ENCODE measurements around the gene USP35. TPM values are rescaled to one million over a fixed set of nuclear protein-coding genes. Genes with fewer than 3 reads are reported as not detected.

The USP35 gene
- total RNA-seq, 1 experiment from 2014 or later = 10.6 TPM

DNA sequence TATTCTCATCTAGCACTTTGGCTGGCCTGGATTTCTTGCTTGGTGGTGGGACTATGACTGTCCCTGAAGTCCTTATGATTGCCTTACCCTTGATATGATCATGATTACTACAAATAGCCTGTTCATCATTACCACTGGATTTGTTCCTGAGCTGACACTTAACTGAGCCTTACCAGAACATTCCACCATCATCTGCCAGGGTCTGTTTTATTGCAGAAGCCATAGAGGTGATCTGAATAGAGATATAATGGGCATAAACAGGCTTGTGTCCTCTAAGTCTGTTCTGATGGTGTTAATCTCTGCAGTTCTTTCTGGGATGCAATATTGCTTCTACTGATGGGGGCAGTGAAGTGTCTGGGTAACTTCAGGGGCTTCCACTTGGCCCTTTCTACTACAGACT, 36.9 kb upstream of the USP35 start (continued):
- no peak for TF ChIP-seq CREB1 (CRISPR knock-in tag; IDR thresholded peaks at IDR 0.05)
- no peak for TF ChIP-seq EMX1 (CRISPR knock-in tag; IDR thresholded peaks at IDR 0.05)

DNA sequence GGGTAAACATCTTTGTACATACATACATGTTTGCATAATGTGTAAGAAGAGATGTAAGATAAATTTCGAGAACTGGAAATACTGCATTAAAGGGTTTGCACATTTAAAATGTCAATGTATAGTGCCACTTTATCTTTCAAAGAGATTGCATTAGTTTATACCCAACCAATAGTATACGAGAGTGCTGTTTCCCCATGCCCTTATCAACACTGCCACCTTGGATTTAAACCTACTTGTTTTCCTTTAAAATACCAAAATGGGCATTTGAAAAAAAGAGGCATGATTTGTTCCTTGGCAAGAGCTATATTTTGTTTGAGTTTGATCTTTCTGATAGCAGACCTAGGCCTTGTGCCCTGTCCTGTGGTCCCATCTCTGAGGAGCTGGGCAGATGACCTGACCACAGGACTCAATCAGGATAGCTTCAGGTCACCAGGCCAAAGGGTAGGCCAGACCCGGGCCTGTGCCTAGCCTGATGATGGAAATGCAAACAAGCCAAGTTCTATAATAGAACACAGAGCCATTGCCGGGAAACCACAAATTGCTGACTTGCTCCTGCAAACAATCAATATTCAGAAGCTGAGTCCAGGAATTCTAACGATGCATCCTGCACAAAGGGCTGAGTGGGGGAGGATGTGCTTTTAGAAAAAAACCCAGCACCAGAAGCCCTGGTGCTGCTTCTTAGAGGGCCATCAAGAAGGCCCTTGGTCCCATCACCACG, 32.4 kb upstream of the USP35 start:
- no peak for ATAC-seq
- no peak for DNase-seq (ENCODE audit: low spot score)
- ChIA-PET CTCF (no interaction called here), POLR2A (no interaction called here)
- no peak overlapping the region for H3K27ac Mint-ChIP-seq
- no peaks in the 10 kb centered on the region for H3K27me3 Mint-ChIP-seq (ENCODE audit: low read depth)
- no peak overlapping the region for H3K4me3 Mint-ChIP-seq
- H3K9me3 Mint-ChIP-seq = no peaks in the 10 kb centered on the region
- no peaks in the 10 kb centered on the region for H3K4me1 Mint-ChIP-seq
- TF ChIP-seq TEAD4 (CRISPR knock-in tag; IDR thresholded peaks at IDR 0.05) (no peak), GABPB1 (CRISPR knock-in tag; IDR thresholded peaks at IDR 0.05) (peak; percentile 58), IRF2 (CRISPR knock-in tag; IDR thresholded peaks at IDR 0.05; ENCODE audit: borderline replicate concordance, low read depth) (no peak)
- H3K36me3 Mint-ChIP-seq = no peaks in the 10 kb centered on the region

DNA sequence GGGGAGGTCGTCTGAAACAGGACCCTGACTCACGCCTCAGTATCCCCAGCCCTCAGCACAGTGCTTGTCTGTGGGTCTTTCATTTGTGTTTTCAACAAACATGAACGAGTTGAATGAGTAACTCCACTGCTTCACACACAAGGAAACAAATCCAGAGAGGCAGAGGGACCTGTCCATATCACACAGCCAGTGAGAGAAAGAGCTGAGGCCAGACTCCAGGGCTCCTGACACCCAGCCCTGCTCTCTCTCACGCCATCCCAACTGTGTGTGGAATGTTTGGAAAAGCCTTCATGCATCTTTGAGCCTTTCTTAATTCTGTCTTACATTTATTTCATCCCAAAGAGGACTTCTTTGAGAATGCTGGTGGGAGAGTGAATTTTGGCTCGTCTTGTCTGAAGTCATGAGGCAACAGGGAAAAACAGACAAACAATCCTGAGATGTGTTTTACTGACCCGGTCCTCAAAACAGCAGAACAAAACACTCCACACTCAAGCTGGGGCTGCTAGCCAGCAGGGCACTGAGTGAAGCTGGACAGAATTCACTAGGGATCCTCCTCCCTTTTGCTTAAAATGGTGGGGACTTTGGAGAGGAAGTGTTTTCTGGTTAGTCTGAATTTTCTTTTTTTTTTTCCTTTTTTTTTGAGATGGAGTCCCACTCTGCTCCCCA, 29.6 kb upstream of the USP35 start:
- H3K27ac Mint-ChIP-seq = 0 out of 2 replicates have a peak overlapping the region, but pooled peaks have one; percentile 15
- CTCF ChIA-PET = no interaction called here

More for the DNA sequence above, 29.6 kb upstream of the USP35 start:
- POLR2A ChIA-PET = no interaction called here
- H3K36me3 Mint-ChIP-seq = no peaks in the 10 kb centered on the region
- H3K27me3 Mint-ChIP-seq (ENCODE audit: low read depth) = no peaks in the 10 kb centered on the region
- H3K4me1 Mint-ChIP-seq = no peaks in the 10 kb centered on the region
- ATAC-seq (no peak), DNase-seq (ENCODE audit: low spot score) (no peak)
- no peaks in the 10 kb centered on the region for H3K9me3 Mint-ChIP-seq
- H3K4me3 Mint-ChIP-seq = no peak overlapping the region
- TF ChIP-seq PRRX2 (CRISPR knock-in tag; IDR thresholded peaks at IDR 0.05) = no peak
- TF ChIP-seq, protein P1, sequence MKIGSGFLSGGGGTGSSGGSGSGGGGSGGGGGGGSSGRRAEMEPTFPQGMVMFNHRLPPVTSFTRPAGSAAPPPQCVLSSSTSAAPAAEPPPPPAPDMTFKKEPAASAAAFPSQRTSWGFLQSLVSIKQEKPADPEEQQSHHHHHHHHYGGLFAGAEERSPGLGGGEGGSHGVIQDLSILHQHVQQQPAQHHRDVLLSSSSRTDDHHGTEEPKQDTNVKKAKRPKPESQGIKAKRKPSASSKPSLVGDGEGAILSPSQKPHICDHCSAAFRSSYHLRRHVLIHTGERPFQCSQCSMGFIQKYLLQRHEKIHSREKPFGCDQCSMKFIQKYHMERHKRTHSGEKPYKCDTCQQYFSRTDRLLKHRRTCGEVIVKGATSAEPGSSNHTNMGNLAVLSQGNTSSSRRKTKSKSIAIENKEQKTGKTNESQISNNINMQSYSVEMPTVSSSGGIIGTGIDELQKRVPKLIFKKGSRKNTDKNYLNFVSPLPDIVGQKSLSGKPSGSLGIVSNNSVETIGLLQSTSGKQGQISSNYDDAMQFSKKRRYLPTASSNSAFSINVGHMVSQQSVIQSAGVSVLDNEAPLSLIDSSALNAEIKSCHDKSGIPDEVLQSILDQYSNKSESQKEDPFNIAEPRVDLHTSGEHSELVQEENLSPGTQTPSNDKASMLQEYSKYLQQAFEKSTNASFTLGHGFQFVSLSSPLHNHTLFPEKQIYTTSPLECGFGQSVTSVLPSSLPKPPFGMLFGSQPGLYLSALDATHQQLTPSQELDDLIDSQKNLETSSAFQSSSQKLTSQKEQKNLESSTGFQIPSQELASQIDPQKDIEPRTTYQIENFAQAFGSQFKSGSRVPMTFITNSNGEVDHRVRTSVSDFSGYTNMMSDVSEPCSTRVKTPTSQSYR (CRISPR knock-in tag; IDR thresholded peaks at IDR 0.05) = no peak
- no peak for TF ChIP-seq KAT7 (CRISPR knock-in tag; IDR thresholded peaks at IDR 0.05; ENCODE audit: borderline replicate concordance)
- TF ChIP-seq, protein P2, sequence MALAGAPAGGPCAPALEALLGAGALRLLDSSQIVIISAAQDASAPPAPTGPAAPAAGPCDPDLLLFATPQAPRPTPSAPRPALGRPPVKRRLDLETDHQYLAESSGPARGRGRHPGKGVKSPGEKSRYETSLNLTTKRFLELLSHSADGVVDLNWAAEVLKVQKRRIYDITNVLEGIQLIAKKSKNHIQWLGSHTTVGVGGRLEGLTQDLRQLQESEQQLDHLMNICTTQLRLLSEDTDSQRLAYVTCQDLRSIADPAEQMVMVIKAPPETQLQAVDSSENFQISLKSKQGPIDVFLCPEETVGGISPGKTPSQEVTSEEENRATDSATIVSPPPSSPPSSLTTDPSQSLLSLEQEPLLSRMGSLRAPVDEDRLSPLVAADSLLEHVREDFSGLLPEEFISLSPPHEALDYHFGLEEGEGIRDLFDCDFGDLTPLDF (CRISPR knock-in tag; IDR thresholded peaks at IDR 0.05) = no peak
- TF ChIP-seq, protein P3, sequence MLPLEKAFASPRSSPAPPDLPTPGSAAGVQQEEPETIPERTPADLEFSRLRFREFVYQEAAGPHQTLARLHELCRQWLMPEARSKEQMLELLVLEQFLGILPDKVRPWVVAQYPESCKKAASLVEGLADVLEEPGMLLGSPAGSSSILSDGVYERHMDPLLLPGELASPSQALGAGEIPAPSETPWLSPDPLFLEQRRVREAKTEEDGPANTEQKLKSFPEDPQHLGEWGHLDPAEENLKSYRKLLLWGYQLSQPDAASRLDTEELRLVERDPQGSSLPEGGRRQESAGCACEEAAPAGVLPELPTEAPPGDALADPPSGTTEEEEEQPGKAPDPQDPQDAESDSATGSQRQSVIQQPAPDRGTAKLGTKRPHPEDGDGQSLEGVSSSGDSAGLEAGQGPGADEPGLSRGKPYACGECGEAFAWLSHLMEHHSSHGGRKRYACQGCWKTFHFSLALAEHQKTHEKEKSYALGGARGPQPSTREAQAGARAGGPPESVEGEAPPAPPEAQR (CRISPR knock-in tag; IDR thresholded peaks at IDR 0.05) = no peak
- TF ChIP-seq NFE2L1 (CRISPR knock-in tag; IDR thresholded peaks at IDR 0.05) = no peak
- TF ChIP-seq NR3C1 (CRISPR knock-in tag; conservative IDR thresholded peaks at IDR 0.05; ENCODE audit: low read depth) = no peak
- TF ChIP-seq RELA (CRISPR knock-in tag; IDR thresholded peaks at IDR 0.05; ENCODE audit: borderline replicate concordance) = no peak
- TF ChIP-seq, protein P4, sequence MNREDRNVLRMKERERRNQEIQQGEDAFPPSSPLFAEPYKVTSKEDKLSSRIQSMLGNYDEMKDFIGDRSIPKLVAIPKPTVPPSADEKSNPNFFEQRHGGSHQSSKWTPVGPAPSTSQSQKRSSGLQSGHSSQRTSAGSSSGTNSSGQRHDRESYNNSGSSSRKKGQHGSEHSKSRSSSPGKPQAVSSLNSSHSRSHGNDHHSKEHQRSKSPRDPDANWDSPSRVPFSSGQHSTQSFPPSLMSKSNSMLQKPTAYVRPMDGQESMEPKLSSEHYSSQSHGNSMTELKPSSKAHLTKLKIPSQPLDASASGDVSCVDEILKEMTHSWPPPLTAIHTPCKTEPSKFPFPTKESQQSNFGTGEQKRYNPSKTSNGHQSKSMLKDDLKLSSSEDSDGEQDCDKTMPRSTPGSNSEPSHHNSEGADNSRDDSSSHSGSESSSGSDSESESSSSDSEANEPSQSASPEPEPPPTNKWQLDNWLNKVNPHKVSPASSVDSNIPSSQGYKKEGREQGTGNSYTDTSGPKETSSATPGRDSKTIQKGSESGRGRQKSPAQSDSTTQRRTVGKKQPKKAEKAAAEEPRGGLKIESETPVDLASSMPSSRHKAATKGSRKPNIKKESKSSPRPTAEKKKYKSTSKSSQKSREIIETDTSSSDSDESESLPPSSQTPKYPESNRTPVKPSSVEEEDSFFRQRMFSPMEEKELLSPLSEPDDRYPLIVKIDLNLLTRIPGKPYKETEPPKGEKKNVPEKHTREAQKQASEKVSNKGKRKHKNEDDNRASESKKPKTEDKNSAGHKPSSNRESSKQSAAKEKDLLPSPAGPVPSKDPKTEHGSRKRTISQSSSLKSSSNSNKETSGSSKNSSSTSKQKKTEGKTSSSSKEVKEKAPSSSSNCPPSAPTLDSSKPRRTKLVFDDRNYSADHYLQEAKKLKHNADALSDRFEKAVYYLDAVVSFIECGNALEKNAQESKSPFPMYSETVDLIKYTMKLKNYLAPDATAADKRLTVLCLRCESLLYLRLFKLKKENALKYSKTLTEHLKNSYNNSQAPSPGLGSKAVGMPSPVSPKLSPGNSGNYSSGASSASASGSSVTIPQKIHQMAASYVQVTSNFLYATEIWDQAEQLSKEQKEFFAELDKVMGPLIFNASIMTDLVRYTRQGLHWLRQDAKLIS (CRISPR knock-in tag; IDR thresholded peaks at IDR 0.05; ENCODE audit: borderline replicate concordance) = no peak
- no peak for TF ChIP-seq ZNF263 (CRISPR knock-in tag; IDR thresholded peaks at IDR 0.05; ENCODE audit: low read depth)
- TF ChIP-seq, protein P5, sequence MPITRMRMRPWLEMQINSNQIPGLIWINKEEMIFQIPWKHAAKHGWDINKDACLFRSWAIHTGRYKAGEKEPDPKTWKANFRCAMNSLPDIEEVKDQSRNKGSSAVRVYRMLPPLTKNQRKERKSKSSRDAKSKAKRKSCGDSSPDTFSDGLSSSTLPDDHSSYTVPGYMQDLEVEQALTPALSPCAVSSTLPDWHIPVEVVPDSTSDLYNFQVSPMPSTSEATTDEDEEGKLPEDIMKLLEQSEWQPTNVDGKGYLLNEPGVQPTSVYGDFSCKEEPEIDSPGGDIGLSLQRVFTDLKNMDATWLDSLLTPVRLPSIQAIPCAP (CRISPR knock-in tag; IDR thresholded peaks at IDR 0.05) = no peak
